Neural cell (in vitro differentiated cells): ENCODE measurements around the gene SYP.

Experiments used
- CTCF ChIP-seq: fragments of 450-650 bp; IDR thresholded peaks from 2 replicates; pipeline ENCODE4 v1.5.1; 2014; ENCODE audit warnings: antibody characterized with exemption, mild to moderate bottlenecking, moderate library complexity; ENCODE audit not compliant: poor library complexity, severe bottlenecking
- EP300 ChIP-seq: fragments of 450-650 bp; conservative IDR thresholded peaks from 2 replicates; pipeline ENCODE4 v1.6.1; 2014; ENCODE audit warnings: antibody characterized with exemption, mild to moderate bottlenecking, moderate library complexity; ENCODE audit not compliant: poor library complexity, severe bottlenecking
- EZH2 ChIP-seq: fragments of 200-600, 300-800 bp; shearing (Covaris generic), sonication (generic); IDR thresholded peaks from 2 replicates; pipeline ENCODE4 v1.6.1; 2014; ENCODE audit warnings: antibody characterized with exemption, low read length, borderline replicate concordance, mild to moderate bottlenecking; ENCODE audit not compliant: insufficient read depth, poor library complexity, severe bottlenecking
- MXI1 ChIP-seq: fragments of 450-650 bp; conservative IDR thresholded peaks from 2 replicates; pipeline ENCODE4 v1.6.1; 2014; ENCODE audit warnings: antibody characterized with exemption, mild to moderate bottlenecking; ENCODE audit not compliant: poor library complexity, severe bottlenecking
- REST ChIP-seq: IDR thresholded peaks from 2 replicates; pipeline ENCODE4 v1.6.1; 2012; ENCODE audit warnings: borderline replicate concordance
- TAF1 ChIP-seq: IDR thresholded peaks from 2 replicates; pipeline ENCODE4 v1.6.1; 2012; ENCODE audit warnings: low read depth

GRCh38 chrX:49238735-49239134 lies 38.7 kb upstream of the SYP start:
- TF ChIP-seq EP300 (no peak), CTCF (no peak), EZH2 (no peak), TAF1 (no peak), MXI1 (no peak), REST (no peak)
